ENCODE results near the gene SPEF2.
A peak's percentile ranks its signal among the peaks of the same experiment; 100 is the strongest.

SPEF2 gene

DNA sequence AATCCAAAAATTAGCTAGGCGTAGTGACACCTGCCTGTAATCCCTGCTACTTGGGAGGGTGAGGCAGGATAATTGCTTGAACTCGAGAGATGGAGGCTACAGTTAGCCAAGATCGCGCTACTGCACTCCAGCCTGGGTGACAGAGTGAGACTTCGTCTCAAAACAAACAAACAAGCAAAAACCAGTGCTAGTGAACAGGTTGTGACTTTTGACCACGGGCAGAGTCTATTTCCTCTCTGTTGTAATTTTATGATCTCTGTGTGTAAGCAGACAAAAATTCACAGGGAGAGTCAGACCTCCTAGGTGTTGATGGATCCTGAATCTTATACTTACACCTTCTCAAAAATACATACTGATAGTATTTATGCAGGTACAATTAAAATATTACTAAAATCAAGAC is 65.8 kb downstream of the SPEF2 start:
- FAIRE-seq (no peak), DNase-seq (ENCODE audit: insufficient read length, low spot score) (no peak)
- TF ChIP-seq POU2F2 (IDR thresholded peaks at IDR 0.05; ENCODE audit: low read depth, low read length) = no peak
- TF ChIP-seq PAX5 (IDR thresholded peaks at IDR 0.05; ENCODE audit: insufficient read depth, low read length, severe bottlenecking) = no peak
- TF ChIP-seq POLR2AphosphoS5 (IDR thresholded peaks at IDR 0.05; ENCODE audit: low read depth, low read length) = no peak
- TF ChIP-seq TAF1 (IDR thresholded peaks at IDR 0.05; ENCODE audit: low read depth, low read length) = no peak
- no peak for TF ChIP-seq POLR2A (IDR thresholded peaks at IDR 0.05; ENCODE audit: low read depth, low read length)
- no peak for TF ChIP-seq SPI1 (IDR thresholded peaks at IDR 0.05; ENCODE audit: low read depth, low read length)

GRCh38 chr5:35685161-35685560 is 67.5 kb downstream of the SPEF2 start:
- TF ChIP-seq POLR2AphosphoS5 (IDR thresholded peaks at IDR 0.05; ENCODE audit: low read depth, low read length) (no peak), POU2F2 (IDR thresholded peaks at IDR 0.05; ENCODE audit: low read depth, low read length) (no peak), SPI1 (IDR thresholded peaks at IDR 0.05; ENCODE audit: low read depth, low read length) (no peak), POLR2A (IDR thresholded peaks at IDR 0.05; ENCODE audit: low read depth, low read length) (no peak), TAF1 (IDR thresholded peaks at IDR 0.05; ENCODE audit: low read depth, low read length) (no peak), PAX5 (IDR thresholded peaks at IDR 0.05; ENCODE audit: insufficient read depth, low read length, severe bottlenecking) (no peak)
- FAIRE-seq = no peak

DNA sequence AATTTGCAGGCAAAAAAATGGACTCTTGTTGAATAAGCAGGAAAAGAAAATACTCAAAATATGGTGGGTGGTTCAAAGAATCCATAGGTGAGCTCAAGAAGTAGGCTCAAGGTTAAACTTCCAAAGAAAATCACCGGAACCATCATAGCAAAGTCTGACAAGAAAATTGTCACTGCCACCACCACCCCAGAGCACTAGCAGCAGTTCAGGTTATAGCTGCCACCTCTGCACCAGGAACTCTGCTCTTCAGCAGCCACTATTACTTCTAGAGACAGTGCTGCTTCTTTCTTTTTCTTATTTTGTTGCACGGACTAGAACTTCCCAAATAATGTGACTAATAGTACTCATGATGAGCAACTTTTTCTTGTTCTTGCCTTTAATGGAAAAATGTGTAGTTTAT is 70.3 kb downstream of the SPEF2 start:
- no peak for TF ChIP-seq POU2F2 (IDR thresholded peaks at IDR 0.05; ENCODE audit: low read depth, low read length)
- no peak for TF ChIP-seq POLR2A (IDR thresholded peaks at IDR 0.05; ENCODE audit: low read depth, low read length)
- TF ChIP-seq PAX5 (IDR thresholded peaks at IDR 0.05; ENCODE audit: insufficient read depth, low read length, severe bottlenecking) = no peak
- FAIRE-seq = no peak
- no peak for DNase-seq (ENCODE audit: insufficient read length, low spot score)

More at GRCh38 chr5:35685161-35685560, 67.5 kb downstream of the SPEF2 start:
- no peak for DNase-seq (ENCODE audit: insufficient read length, low spot score)

DNA sequence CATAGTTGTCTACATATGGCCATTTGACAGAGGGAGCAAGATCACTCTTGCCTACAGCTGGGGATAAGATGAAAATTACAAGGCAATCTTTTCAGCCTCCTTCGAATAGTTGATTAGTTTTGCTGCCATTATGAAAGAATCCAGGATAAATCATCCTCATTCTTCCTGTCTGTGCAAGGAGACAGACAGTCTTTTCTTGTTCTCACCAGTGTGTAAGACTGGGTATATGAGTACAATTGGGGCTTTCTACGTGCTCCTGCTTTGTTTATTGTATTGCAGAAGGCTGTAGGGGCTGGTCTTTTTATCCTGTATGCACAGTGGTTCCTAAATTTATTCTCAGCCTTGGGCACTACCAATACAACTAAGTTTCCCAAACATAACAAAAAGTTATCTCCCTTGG is 76.8 kb downstream of the SPEF2 start:
- FAIRE-seq = no peak
- DNase-seq (ENCODE audit: insufficient read length, low spot score) = no peak
- TF ChIP-seq SPI1 (IDR thresholded peaks at IDR 0.05; ENCODE audit: low read depth, low read length) (no peak), PAX5 (IDR thresholded peaks at IDR 0.05; ENCODE audit: insufficient read depth, low read length, severe bottlenecking) (no peak), TAF1 (IDR thresholded peaks at IDR 0.05; ENCODE audit: low read depth, low read length) (no peak), POU2F2 (IDR thresholded peaks at IDR 0.05; ENCODE audit: low read depth, low read length) (no peak), POLR2A (IDR thresholded peaks at IDR 0.05; ENCODE audit: low read depth, low read length) (no peak), POLR2AphosphoS5 (IDR thresholded peaks at IDR 0.05; ENCODE audit: low read depth, low read length) (no peak)

DNA sequence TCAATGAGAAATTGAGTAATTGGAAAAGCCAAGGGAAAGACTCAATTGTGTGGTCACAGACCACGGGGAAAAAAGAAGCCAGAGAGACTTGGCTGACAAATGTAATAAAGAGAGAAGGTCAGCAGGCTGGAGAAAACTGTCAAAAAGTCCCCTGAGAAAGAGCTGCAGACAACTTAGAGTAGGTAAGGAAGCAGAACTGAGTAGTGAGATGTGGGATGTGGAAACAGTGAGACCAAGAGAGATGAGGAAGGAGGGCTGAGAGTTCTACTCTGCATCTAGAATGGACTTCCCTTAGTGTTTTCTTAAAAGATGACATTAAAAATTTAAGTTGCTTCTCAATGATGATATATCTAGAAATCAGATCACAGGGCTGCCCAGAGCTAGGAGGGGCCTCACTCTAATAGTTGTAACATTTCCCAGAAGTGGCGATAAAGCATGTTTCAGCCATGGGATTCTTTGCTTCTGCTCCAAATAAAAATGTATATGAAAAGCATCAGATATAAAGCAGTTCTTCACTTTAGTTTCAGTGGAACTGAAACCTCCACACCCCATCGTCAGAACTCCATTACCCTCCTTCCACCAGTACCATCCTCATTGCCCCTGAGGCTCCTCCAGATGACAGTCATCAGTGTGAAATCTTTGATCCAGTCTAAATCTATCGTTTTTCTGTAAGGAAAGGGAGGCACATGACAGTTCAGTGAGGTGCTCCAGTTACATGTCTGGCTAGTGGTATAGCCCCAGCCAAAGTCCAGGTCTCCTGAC is 80.6 kb downstream of the SPEF2 start:
- TF ChIP-seq POU2F2 (IDR thresholded peaks at IDR 0.05; ENCODE audit: low read depth, low read length) (no peak), POLR2A (IDR thresholded peaks at IDR 0.05; ENCODE audit: low read depth, low read length) (no peak), PAX5 (IDR thresholded peaks at IDR 0.05; ENCODE audit: insufficient read depth, low read length, severe bottlenecking) (no peak), TAF1 (IDR thresholded peaks at IDR 0.05; ENCODE audit: low read depth, low read length) (no peak), SPI1 (IDR thresholded peaks at IDR 0.05; ENCODE audit: low read depth, low read length) (peak; percentile 34; the same call in 1 of the 2 replicates), POLR2AphosphoS5 (IDR thresholded peaks at IDR 0.05; ENCODE audit: low read depth, low read length) (no peak)
- DNase-seq (ENCODE audit: insufficient read length, low spot score) (no peak), FAIRE-seq (no peak)

DNA sequence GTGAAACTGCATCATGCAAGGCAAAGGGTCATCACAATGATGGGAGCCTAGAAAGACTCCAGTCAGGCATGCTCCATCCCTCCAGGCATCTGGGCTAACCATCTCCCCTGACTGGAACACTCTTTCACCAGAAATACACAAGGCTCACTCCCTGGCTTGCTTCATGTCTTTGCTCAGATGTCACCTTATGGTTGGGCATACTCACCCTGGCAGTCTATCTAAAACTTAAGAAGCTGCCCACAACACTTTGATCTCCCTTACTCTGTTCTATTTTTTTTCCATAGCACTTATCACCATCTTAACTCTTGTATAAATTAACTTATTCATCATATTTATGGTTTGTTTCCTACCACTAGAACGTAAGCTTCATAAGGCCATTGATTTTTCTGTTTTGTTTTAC is 90.0 kb downstream of the SPEF2 start:
- TF ChIP-seq POLR2A (IDR thresholded peaks at IDR 0.05; ENCODE audit: low read depth, low read length) (no peak), POLR2AphosphoS5 (IDR thresholded peaks at IDR 0.05; ENCODE audit: low read depth, low read length) (no peak), PAX5 (IDR thresholded peaks at IDR 0.05; ENCODE audit: insufficient read depth, low read length, severe bottlenecking) (no peak), SPI1 (IDR thresholded peaks at IDR 0.05; ENCODE audit: low read depth, low read length) (no peak), TAF1 (IDR thresholded peaks at IDR 0.05; ENCODE audit: low read depth, low read length) (no peak), POU2F2 (IDR thresholded peaks at IDR 0.05; ENCODE audit: low read depth, low read length) (no peak)
- no peak for FAIRE-seq
- DNase-seq (ENCODE audit: insufficient read length, low spot score) = no peak

GRCh38 chr5:35709688-35710087 is 92.0 kb downstream of the SPEF2 start:
- TF ChIP-seq TAF1 (IDR thresholded peaks at IDR 0.05; ENCODE audit: low read depth, low read length) (no peak), SPI1 (IDR thresholded peaks at IDR 0.05; ENCODE audit: low read depth, low read length) (no peak), PAX5 (IDR thresholded peaks at IDR 0.05; ENCODE audit: insufficient read depth, low read length, severe bottlenecking) (no peak), POLR2A (IDR thresholded peaks at IDR 0.05; ENCODE audit: low read depth, low read length) (no peak), POU2F2 (IDR thresholded peaks at IDR 0.05; ENCODE audit: low read depth, low read length) (no peak), POLR2AphosphoS5 (IDR thresholded peaks at IDR 0.05; ENCODE audit: low read depth, low read length) (no peak)
- DNase-seq (ENCODE audit: insufficient read length, low spot score) = no peak
- no peak for FAIRE-seq

- TF ChIP-seq PAX5 (IDR thresholded peaks at IDR 0.05; ENCODE audit: insufficient read depth, low read length, severe bottlenecking) = no peak
- TF ChIP-seq POU2F2 (IDR thresholded peaks at IDR 0.05; ENCODE audit: low read depth, low read length) = no peak
- TF ChIP-seq SPI1 (IDR thresholded peaks at IDR 0.05; ENCODE audit: low read depth, low read length) = no peak
- no peak for TF ChIP-seq POLR2AphosphoS5 (IDR thresholded peaks at IDR 0.05; ENCODE audit: low read depth, low read length)
- TF ChIP-seq POLR2A (IDR thresholded peaks at IDR 0.05; ENCODE audit: low read depth, low read length) = no peak
- no peak for TF ChIP-seq TAF1 (IDR thresholded peaks at IDR 0.05; ENCODE audit: low read depth, low read length)
- FAIRE-seq (no peak), DNase-seq (ENCODE audit: insufficient read length, low spot score) (no peak)
Measured at GRCh38 chr5:35717718-35718117, 100.1 kb downstream of the SPEF2 start.

DNA sequence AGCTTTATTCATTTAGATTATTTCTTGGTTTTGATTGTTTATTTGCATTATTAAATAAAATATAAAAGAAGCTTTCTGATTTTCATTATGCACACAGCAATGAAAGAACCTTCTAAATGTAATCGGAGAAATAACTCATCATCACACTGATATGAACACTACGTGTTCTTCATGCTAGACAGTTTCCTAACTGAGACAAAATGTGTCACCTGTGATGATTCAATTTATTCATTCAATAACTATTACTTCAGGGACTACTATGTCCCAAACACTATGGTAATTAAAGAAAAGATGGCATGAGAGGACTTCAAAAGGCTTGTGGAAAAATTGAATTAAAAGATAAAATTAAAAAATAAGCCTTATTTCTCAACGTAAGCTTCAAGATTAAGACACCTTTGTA is 118.1 kb downstream of the SPEF2 start:
- FAIRE-seq = no peak
- no peak for DNase-seq (ENCODE audit: insufficient read length, low spot score)
- TF ChIP-seq SPI1 (IDR thresholded peaks at IDR 0.05; ENCODE audit: low read depth, low read length) (no peak), POU2F2 (IDR thresholded peaks at IDR 0.05; ENCODE audit: low read depth, low read length) (no peak)

- no peak for FAIRE-seq
- no peak for TF ChIP-seq POLR2AphosphoS5 (IDR thresholded peaks at IDR 0.05; ENCODE audit: low read depth, low read length)
- no peak for TF ChIP-seq PAX5 (IDR thresholded peaks at IDR 0.05; ENCODE audit: insufficient read depth, low read length, severe bottlenecking)
- peak; percentile 61 for TF ChIP-seq SPI1 (IDR thresholded peaks at IDR 0.05; ENCODE audit: low read depth, low read length)
- TF ChIP-seq POLR2A (IDR thresholded peaks at IDR 0.05; ENCODE audit: low read depth, low read length) = no peak
- no peak for TF ChIP-seq TAF1 (IDR thresholded peaks at IDR 0.05; ENCODE audit: low read depth, low read length)
- DNase-seq (ENCODE audit: insufficient read length, low spot score) = no peak
Measured at GRCh38 chr5:35736280-35736679, 118.6 kb downstream of the SPEF2 start.

All from GM12891 (cell line).